GM12874 (cell line): ENCODE measurements around the gene SLC22A31.

ENCODE experiments used
- TF ChIP-seq, protein P1 (sequence below): IDR thresholded peaks from 2 replicates; pipeline ENCODE4 v1.5.1; 2011; ENCODE audit warnings: low read depth, mild to moderate bottlenecking, control low read depth, low read length, moderate library complexity; ENCODE audit not compliant: insufficient read depth

The SLC22A31 gene

DNA sequence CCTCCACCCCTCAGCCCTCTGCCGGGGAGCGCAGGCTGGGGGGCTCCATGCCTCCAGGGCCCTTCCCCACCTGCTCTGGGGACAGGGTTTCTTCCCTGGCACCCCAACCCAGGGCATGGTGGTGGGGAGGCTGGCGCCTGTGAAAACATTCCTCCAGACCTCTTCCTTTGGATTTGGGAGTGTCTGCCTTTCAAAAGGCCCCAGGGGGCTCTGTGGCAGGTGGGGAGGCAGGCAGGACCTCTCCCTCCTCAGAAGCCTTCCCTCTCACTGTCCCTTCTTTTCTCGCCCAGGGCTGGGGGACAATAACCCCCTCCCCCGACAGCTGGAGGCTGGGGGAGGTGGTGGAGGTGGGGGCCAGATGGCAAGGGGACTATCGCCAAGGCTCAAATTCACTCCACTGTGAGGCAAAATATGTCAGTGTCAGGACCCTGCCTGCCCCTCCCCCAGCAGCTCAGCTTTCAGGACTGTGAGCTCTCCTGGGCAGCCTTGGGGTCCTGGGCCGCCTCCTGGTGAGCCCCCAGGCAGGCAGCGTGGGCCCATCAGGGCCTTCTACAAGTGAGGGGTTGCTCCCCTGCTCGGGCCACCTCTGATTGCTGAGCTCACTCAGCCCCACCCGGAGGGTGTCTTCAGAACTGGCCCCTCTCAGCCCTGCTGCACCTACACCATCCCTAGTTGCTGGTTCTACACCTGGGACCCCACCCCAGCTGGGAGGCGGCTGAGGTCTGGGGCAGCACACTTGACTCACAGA lies 27.0 kb downstream of the SLC22A31 start:
- TF ChIP-seq, protein P1, sequence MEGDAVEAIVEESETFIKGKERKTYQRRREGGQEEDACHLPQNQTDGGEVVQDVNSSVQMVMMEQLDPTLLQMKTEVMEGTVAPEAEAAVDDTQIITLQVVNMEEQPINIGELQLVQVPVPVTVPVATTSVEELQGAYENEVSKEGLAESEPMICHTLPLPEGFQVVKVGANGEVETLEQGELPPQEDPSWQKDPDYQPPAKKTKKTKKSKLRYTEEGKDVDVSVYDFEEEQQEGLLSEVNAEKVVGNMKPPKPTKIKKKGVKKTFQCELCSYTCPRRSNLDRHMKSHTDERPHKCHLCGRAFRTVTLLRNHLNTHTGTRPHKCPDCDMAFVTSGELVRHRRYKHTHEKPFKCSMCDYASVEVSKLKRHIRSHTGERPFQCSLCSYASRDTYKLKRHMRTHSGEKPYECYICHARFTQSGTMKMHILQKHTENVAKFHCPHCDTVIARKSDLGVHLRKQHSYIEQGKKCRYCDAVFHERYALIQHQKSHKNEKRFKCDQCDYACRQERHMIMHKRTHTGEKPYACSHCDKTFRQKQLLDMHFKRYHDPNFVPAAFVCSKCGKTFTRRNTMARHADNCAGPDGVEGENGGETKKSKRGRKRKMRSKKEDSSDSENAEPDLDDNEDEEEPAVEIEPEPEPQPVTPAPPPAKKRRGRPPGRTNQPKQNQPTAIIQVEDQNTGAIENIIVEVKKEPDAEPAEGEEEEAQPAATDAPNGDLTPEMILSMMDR = no peak

DNA sequence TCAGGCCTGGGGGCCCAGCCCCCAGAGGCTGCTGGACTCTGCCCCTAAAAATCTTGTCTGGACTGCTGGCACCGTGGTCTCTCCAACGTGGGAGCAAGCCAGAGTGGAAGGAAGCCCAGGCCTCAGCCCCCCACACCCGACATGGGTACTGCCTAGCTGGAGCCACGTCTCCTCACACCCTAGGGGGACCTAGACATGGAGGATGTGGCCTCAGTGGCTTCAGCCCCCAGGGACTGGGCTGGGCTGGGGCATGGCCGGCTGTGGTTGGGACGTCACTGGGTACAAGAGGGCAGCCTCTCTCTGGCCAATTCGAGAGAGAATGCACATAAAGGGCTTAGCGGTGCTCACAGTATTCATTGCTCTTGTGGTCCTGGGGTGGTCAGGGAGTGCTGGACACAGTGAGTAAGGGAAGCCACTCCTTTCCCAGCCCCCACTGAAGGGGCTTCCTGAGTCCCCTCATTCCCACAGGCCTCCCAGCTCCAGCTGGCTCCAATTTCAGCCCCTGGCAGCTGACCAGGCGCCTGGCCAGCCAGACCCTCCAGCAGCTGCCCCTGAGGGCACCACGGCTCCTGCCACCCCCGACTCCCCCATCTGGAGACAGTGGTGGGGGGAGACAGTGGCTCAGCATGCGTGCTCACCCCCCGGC lies 27.7 kb downstream of the SLC22A31 start:
- TF ChIP-seq, protein P1 = no peak

DNA sequence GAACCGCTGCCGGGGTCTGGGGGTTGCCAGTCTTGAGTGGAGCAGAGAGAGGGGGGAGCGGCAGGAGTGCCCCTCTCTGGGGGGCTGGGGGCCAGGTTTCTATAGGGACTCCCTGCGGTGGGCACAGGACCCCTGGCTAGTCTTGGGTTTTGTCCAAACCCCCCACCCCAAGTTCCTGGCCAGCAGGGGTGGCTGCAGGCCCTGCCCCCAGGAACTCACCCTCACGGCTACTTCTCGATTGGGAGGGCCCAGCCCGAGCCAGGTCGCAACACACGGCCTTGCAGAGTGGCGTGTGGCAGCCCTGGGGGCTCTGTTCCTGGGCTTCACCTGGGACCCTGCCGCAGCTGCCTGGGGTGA lies 28.2 kb downstream of the SLC22A31 start:
- TF ChIP-seq, protein P1 = no peak

DNA sequence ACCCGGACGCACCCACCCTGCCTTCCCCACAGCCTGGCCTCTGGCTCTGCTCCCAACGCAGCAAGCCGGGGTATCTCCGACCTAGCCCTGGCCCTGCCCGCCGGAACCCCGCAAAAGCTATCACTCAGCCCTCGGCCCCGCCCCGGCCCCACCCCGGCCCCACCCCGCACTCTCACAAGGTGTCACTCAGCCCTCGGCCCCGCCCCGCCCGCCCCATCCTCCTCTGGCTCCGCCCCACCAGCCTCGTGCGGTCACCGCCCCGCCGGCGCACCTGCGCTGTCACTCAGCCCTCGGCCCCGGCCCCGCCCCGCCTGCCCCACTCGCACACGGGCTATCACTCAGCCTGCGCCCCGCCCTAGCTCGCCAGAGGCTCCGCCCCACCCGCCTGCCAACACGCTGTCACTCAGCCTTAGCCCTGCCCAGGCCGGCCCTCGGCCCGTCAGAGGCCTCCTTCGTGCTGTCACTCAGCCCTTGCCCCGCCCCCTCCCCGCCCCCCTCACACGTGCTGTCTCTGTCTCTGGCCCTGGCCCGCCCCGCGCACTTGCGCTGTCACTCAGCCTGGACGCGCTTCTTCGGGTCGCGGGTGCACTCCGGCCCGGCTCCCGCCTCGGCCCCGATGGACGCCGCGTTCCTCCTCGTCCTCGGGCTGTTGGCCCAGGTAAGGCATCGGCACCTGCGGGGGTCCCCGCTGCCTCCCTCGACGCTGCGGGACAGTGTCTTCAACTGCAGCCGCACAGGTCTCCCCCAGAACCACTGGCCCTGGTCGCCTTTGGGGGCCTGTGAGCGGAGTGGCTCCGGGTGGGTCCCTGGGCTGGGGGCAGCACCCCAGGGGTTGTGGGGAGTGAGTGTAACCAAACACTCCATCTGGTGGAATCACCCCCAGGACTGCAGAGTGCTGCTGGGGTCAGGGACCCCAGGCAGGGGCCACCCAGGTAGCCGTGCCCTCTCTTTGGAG lies 28.8 kb downstream of the SLC22A31 start, which contains the start of gene CDH15:
Gene CDH15 (plus strand): TSS at position 533 of the 955 bp plus-strand sequence. CDS start 84 bp downstream, at position 617.
- TF ChIP-seq, protein P1 = no peak

DNA sequence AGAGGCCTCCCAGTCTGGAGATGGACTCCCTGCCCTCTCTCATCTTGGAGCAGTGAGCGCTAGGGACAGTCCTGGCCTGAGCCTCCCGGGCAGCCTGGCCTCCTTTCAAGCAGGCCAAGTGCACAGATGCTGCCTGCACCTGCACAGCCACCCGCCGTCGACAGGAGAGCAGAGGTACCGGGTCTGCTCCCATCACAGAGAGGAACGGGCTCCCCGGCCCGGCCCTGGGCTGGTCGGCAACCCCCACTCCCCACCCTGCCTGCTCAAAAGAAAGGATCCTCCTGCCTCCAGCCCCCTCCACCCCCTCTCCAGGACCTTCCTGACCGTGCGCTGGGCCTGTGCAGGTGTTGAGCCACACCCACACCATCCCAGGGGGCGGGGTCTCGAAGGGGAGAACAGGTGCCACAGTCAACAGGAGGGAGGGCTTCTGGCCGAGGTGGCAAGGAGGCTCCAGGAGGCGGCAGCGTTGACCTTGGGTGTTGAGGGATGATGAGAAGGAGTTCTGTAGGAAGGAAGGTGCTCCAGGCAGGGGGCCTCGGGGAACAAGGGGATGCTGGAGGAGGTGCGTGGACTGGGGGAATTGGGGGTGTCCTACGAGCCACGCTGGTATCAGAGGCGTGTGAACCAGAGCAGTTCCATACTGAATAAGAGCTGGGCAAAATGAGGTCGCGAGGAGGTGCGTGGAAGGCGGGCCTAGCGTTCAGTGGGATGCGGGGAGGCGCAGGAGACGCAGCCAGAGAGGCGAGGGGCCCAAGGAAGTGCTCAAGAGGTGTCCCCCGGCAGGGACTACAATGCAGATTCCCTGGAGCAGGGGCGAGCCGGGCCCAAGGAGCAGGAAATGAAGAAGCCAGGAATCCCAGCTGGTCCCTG lies 29.8 kb downstream of the SLC22A31 start:
- TF ChIP-seq, protein P1 = no peak

DNA sequence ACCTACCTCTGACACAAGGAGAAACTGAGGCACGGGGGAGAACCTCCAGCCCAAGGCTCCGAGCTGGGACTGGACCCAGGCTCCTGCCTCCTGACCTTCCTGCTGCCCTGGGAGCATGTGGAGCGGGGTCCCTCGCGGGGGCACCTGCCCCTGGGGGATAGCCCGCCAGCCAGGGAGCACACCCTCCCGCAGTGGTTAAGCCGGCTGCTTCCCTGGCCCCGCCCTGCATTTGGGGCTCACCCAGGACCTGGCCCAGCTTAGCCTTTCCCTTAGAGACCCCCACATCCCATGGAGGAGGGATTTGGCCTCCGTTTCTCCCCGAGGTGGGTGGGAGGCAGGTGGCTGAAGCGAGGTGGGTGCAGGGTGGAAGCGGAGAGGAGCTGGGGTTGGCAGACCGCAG lies 30.6 kb downstream of the SLC22A31 start:
- TF ChIP-seq, protein P1 = no peak
